HG03521 (cell line): Measurements from ENCODE around the gene C16orf95.

ENCODE experiments used
- ATAC-seq: cut with Tn5 transposase; IDR thresholded peaks from one replicate; pipeline ENCODE4 v1.9.1; 2021; ENCODE audit warnings: mild to moderate bottlenecking, moderate library complexity; ENCODE audit not compliant: unreplicated experiment

C16orf95 gene

DNA sequence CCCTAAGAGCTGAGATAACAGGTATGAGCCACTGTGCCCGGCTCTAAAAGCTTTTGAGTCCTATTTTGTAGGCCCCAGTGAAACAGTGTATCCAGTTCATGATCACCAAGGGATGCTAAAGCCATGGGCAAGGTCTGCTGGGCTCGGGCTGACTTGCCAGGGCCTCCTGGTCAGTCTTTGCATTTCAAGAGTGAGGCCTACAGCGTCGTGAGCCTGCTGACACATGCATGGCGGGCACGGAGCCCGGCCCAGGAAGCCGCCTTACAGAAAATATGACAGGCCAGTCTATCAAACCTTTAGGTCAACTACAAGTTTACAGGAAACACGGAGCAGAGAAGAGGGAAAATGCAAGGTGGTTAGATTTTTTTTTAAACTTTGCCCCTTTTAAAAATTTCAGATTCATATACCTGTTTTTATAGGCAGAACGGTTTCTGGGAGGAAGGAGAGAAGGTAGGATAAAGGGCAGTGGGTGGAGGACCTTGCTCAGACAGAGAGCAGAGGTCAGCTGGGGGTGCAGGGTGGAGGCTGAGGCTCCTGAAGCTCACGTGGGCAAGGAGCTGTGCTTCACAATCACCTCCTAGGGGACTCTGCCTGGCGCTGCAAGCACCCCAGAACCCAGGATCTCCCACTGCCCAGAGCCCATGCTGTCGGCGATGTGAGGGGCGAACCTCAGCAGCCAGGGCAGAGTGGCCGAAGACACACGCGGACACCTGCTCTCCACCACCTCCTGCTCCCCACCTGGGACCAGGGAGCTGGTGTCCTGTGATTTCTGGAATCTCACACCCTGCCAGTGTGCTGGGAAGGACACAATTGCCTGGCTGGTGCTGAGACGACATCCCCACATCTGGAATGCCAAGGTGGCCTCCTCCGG, 21.3 kb downstream of the C16orf95 start:
- no peak for ATAC-seq

DNA sequence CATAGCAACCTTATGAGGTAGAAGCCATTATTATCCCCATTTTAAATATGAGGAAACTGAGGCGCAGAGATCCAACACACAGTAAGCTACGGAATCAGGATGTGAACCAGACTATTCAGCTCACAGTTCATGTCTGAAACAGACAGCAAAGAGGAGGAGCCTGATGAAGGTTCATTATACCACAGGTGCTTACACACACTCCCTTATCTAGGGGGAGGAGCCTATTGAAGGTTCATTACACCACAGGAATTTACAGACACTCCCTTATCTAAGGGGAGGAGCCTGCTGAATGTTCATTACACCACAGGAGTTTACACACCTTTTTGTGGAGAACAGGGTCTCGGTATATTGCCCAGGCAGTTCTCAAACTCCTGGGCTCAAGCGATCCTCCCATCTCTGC, 21.9 kb downstream of the C16orf95 start:
- no peak for ATAC-seq

- ATAC-seq, result no peak
Observed at GRCh38 chr16:87293990-87294389, 23.2 kb downstream of the C16orf95 start.

GRCh38 chr16:87291944-87292343, 25.2 kb downstream of the C16orf95 start:
- ATAC-seq, result no peak

- no peak for ATAC-seq
Observed at GRCh38 chr16:87288753-87289362, 28.3 kb downstream of the C16orf95 start.

GRCh38 chr16:87286839-87287626, 30.2 kb downstream of the C16orf95 start:
- no peak for ATAC-seq

DNA sequence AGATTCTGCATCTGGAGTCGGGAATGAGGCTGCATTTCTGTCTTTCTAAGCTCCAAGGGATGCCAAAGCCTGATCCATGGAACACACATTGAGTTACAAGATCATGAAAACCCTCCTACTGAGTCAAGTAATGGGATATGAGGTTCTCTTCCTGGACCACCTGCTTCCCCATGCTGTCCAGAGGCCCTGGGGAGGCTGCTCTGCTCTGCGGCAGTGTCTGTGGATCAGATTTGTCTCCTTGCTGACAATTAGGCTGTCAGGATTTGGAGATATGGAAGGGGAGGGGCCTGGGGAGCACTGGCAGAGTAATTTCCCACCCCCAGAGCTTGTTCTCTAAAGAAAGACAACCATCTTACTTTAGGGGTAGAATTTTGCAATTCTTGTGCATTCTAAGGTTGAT, 33.0 kb downstream of the C16orf95 start:
- no peak for ATAC-seq

DNA sequence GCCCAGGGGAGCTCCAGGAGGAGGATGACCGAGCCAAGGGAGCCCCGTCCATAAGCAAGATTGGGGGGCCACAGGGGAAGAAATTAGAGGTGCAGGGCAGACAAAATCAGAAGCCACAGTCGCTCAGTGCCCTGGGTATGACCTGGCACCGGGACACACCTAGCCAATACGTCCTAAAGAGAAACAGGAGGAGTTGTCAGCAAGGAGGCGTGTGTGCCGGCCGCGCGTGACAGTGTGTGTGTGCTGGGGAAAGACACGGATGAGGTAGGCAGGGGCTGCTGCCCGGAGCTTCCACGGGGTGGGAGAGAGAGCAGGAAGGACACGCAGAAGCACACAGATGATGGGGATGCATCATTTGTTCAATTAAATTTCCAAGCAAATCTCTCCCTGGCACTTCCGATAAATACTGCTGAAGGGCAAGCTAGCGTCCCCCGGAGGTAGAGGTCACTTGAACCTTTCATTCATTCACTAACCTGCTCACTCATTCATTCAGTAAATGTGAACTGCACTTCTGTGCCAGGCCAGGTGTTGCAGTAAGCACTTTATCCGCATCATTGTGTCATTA, 38.0 kb downstream of the C16orf95 start:
- no peak for ATAC-seq

- ATAC-seq, result no peak
Observed at GRCh38 chr16:87278191-87279093, 38.8 kb downstream of the C16orf95 start.

DNA sequence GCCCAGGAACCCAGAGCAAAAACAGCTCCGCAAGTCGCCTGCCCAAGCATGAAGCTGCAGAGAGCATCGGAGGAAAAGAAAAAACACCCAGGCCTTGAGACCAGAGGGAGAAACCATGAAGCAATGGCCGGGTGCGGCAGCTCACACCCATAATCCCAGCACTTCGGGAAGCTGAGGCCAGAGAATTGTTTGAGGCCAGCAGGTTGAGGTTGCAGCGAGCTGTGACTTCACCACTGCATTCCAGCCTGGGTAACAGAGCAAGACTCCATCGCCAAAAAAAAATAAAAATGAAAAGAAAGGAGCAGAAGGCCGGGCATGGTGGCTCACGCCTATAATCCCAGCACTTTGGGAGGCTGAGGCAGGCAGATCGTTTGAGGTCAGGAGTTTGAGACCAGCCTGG, 40.3 kb downstream of the C16orf95 start:
- no peak for ATAC-seq

GRCh38 chr16:87276091-87276701, 41.0 kb downstream of the C16orf95 start:
- ATAC-seq, result no peak

- no peak for ATAC-seq
Observed at GRCh38 chr16:87274794-87275193, 42.4 kb downstream of the C16orf95 start.

GRCh38 chr16:87273471-87274030, 43.6 kb downstream of the C16orf95 start:
- no peak for ATAC-seq

DNA sequence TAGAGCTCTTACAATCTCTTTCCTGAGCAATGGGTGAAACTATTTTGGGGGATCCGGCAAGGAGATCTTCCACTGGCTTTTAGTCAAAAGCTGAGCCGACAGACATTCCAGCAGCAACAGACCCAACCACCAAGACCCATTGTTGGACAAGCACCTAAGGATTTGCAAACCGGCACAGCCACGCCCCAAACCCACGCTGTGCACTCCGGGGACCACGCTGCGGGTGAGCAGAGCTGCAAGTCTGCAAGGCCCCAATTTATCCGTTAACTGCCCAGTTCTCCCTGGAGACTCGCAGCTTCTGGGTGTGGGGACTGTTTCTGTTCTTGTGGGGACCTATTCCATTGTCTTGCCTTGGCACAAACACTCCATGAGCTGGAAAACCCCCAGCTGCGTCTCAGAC, 45.9 kb downstream of the C16orf95 start:
- ATAC-seq, result no peak

DNA sequence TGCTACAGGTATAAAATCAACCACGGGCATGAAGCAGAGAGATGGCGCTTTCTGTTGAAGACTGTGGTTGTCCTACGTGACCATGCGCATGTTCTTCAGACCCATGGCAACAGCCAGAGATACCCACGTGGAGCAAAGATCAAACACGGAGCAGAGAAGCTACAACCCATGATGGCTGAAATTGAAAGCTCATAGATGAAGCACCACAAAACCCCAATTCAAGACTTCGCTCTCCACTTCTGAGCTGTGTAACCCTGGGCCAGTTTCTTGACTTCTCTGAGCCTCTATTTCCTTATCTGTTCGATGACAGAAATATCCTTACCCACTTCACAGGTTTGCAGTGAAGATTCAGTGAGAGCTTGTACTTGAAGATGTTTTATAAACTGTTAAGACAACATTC, 49.6 kb downstream of the C16orf95 start:
- no peak for ATAC-seq

GRCh38 chr16:87266846-87267245, 50.3 kb downstream of the C16orf95 start:
- ATAC-seq, result no peak

- no peak for ATAC-seq
Observed at GRCh38 chr16:87265261-87265660, 51.9 kb downstream of the C16orf95 start.

DNA sequence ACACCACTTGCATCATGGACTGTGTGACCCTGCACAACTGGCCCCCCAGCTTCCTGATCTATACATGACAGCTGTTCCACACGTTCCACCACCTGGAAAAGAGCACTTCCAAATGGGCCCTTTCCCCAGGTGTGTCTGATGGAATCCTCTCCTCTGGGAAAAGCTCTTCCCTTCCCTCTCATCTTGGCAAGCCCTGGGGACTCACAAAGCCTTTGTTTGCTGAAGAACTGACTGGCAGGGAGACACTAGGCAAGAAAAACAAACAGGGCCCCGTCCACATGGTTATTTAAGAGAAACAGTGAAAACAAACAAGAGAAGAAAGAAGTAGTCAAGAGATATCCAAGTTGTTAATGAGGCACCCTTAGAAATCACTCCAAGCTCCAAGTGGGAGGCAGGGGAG, 52.6 kb downstream of the C16orf95 start:
- ATAC-seq, result no peak

DNA sequence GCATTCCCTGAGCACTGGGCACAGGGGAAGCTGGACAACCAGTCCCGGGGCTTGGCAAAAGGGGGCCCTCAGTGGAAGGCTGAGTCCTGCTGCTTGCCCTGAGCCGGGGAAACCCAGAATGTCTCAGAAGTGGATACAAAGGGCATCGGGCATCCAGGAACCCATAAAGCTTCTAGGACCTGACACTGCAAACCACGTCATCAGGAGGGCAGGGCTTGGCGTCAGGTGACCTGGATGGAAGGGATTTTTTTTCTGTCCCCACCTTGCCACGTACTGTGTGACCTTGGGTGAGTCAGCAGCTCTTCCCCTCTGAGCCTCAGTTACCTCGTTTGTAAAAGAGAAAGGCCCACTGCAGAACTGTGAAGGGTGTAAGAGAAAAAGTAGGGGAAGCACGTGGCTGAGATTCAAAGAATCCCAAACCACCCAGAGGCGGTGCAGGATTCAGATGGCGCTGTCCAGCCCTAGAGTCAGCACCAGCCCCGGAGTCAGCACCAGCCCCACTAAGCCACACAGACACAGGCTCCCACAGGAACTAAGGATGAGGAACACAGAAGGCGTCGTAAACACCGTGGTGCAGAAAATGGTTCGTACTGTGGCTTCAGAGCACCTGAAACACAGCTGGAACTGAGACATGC, 53.7 kb downstream of the C16orf95 start:
- no peak for ATAC-seq
